T-helper 1 cell (primary cell): ENCODE data around the gene XYLT1.
A peak's percentile ranks its signal among the peaks of the same experiment; 100 is the strongest.
"Not testable (repeated sequence)": the region's sequence is repeated elsewhere in the genome, so short reads cannot be mapped to it uniquely, and the experiment has no call there.

ENCODE experiments used
- DNase-seq, 5 donors: peaks; one replicate each; pipeline ENCODE4 v3.0.0-alpha.2; 2012 to 2020

XYLT1 gene

GRCh38 chr16:17423221-17423620, 47.5 kb downstream of the XYLT1 start:
- no peak for DNase-seq

GRCh38 chr16:17420816-17421215, 49.9 kb downstream of the XYLT1 start:
- DNase-seq, result no peak

DNA sequence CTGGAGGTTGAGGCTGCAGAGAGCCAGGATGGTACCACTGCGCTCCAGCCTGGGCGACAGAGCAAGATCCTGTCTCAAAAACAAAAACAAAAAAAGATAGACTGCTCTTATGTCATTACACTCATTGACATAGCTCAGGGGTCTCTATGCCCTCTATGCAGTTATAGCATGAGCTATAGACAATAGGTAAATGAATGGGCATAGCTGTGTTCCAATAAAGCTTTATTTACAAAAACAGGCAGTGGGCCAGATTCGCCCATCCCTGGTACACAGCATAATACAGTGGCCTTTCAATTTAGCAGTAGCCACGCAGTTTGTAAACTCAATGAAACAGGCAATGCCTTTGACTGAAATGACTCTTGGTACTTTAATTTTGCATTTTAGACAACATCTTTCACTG, 51.5 kb downstream of the XYLT1 start:
- DNase-seq, result no peak

- no peak for DNase-seq
Measured at GRCh38 chr16:17417740-17418139, 53.0 kb downstream of the XYLT1 start.

DNA sequence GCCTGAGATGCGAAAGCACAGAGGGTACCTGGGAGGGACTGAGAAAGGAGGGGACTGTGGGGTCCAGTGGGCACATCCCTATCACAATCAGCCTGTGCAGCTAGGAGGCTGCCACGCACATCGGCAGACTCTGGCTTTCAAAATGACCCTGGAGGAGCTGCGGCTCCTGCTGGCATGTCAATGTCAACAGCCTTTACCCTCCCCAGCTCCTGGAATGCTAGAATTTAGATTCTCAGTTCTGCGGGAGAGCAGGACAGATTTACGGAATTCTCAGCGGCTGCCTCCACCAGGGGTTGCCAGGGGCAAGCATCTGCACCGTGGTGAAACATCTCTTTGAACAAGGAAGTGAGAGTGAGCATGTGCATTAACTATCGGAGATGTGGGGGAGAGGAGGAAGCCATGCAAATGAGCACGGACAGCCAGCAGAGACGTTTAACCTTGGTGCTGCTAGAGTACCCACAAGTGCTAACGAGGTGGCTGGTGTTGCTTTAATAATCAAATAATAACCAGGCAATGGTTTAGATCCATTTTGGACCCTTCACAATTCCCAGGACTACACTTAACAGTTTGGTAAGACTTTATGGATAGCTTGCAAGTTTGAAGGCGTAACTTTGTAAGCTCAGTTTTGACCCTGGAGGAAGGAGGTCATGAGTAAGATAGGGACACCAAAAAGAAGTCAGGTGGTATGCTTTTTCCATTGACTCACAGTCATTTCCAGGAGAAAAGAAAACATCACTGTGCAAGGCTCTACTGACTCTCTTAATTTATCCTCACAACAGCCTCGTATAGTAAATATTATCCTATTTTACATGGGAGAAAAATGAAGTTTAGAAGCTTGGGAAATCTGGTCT, 54.1 kb downstream of the XYLT1 start:
- peak in 3 of 5 donors; percentile 14 to 80 (median 29) for DNase-seq

GRCh38 chr16:17414916-17415315, 55.8 kb downstream of the XYLT1 start:
- no peak for DNase-seq

DNA sequence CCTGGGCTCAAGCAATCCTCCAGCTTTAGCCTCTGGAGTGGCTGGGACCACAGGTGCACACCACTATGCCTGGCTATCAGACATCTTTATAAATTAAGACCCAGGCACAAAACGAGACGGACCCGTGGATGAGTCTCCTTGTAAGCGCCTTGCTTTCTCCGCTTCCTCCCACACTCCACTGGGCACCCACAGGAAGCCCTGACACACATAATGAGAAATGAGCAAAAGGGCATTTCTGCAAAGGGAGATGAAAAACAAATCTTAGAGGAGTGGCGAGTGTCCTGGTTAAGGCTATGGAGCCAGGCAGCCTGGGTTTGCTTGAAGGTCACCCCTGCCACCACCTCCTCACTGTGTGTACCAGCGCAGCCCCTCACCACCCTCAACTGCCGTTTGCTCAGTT, 56.3 kb downstream of the XYLT1 start:
- DNase-seq, result peak in 1 of 5 donors; percentile 37

DNA sequence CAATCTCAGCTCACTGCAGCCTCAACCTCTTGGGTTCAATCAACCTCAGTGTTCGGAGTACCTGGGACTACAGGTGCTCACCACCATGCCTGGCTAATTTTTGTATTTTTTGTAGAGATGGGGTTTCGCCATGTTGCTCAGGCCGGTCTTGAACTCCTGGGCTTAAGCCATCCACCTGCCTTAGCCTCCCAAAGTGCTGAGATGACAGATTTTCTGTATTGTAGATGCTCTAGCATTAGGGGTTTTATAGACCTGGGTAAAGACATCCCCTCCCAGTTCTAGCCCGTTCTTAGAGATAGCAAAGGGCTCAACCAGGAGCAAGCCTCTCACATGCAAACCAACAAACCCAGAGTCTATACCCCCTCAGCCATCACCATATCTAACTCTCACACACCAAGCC, 57.3 kb downstream of the XYLT1 start:
- DNase-seq, result no peak

- no peak for DNase-seq
Measured at GRCh38 chr16:17412791-17413190, 58.0 kb downstream of the XYLT1 start.

DNA sequence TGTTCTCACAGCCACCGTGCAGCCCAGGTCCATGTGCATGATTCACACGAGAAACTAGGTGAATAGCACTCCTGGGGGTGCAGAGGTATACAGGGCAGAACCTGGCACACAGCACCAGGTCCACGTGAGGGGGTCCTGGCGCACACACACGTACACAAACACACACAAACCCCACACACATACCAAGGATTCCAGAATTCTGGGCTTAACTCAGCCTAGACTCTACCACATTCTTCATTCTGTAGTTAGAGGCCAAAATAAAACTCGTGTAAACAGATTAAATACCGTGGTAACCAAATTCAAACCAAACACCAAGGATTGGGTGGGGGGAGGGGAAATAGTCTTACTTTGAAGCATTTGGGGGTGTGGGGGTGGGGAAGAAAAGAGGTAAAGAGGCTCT, 58.5 kb downstream of the XYLT1 start:
- no peak for DNase-seq

GRCh38 chr16:17411263-17411662, 59.5 kb downstream of the XYLT1 start:
- DNase-seq, result no peak

- not testable (repeated sequence) for DNase-seq
Measured at GRCh38 chr16:17410316-17410715, 60.4 kb downstream of the XYLT1 start.

GRCh38 chr16:17409894-17410293, 60.9 kb downstream of the XYLT1 start:
- DNase-seq, result no peak

GRCh38 chr16:17408955-17409441, 61.8 kb downstream of the XYLT1 start:
- DNase-seq, result no peak

DNA sequence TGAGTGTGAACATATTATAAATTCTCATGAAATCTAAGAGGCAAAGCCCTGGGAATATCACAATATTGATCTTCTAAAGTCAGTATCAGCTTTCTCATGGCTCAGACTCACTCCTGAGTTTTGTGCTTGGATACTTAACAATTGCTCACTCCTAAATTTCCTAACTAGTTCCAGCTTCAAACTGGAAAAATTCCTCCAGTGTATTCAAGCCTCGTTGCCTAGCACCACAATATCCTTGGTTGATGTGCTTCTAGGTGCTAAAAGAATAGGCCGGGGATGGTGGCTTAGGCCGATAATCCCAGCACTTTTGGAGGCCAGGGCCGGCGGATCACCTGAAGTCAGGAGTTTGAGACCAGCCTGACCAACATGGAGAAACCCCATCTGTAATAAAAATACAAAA, 62.5 kb downstream of the XYLT1 start:
- DNase-seq, result no peak

GRCh38 chr16:17407321-17407720, 63.4 kb downstream of the XYLT1 start:
- no peak for DNase-seq

DNA sequence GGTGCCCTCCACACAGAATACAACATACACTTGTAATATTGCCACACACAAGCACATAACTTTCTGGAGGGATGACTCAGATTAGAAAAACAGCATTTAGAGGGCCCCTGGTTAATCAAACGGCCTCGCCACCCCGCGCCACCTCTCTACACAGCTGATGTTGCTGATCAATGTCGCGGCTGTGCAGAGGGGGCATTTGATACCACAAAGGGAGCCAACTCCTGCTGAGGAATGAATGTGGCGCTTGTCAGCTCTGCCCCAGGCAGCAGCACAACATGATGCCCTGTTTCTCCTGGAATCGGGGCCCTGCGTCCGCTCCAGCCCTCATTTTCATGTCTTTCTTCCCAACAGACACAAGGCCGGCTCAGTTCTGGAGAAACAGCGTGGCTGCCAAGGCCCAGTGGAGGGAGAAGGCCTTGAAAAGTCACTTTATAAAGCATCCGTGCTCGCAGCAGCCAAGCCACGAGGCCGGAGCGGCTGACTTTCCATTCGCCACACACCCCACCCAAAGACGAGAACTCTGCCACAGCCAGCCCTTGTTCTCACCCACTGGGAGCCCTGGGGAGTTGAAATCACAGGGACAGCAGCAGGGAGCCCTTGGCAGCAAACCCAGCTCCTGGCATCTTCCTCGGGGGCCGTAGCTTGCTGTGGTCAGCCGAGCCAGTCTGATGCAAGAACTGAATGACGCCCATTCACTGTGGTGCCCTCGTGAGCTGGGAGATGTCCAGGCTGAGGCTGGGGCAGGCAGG, 65.6 kb downstream of the XYLT1 start:
- no peak for DNase-seq

DNA sequence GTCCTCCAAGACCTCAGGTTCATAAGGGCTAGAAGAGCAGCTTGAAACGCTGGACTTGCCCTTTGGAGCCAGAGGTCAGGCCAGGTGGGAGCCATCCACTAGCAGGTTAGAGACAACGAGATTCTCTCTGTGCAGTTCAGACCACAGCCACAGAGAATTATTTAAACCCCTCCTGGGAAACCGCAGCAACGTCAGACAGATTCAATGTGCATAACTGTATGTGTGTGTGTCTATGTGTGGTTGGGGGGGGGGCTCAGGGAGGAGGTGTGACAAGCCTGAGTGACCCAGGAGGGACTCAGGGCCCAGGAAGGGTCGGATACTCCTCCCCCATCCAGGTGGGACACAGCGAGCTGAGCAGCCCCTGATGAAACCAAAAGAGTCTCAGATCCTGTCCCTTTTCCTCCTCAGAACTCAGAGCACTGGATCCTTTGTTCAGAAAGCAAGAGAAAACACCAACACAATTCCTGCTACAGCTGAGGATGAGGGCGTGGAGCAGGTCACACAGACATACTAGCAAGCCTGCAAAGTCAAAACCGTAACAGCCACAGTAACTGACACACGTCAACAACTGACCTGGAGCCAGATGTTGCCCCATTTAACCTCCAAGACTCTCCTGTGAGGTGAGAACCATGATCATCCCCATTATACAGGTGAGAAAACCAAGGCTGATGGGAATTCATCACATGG, 66.8 kb downstream of the XYLT1 start:
- no peak for DNase-seq

DNA sequence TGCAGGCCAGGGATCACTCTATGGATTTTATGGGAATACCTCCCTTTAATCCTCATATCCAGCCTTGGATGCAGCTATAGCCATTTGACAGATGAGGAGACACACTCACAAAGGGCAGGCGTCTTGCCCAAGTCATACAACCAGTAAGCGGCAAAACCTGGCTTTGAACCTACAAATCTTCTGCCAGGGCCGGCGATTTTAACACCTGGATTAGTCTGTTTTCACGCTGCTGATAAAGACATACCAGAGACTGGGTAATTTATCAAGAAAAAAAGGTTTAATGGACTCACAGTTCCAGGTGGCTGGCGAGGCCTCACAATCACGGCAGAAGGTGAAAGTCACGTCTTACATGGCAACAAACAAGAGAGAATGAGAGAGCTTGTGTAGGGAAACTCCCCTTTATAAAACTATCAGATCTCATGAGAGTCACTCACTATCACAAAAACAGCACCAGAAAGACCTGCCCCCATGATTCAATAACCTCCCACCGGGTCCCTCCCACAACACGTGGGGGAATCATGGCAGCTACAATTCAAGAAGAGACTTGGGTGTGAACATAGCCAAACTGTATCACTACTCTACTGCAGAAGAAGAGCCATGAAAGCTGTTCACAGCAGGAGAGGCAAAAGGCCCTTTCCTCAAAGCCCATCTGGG, 67.5 kb downstream of the XYLT1 start:
- no peak for DNase-seq

- peak in 1 of 5 donors; percentile 12 for DNase-seq
Measured at GRCh38 chr16:17397499-17397891, 73.3 kb downstream of the XYLT1 start.

DNA sequence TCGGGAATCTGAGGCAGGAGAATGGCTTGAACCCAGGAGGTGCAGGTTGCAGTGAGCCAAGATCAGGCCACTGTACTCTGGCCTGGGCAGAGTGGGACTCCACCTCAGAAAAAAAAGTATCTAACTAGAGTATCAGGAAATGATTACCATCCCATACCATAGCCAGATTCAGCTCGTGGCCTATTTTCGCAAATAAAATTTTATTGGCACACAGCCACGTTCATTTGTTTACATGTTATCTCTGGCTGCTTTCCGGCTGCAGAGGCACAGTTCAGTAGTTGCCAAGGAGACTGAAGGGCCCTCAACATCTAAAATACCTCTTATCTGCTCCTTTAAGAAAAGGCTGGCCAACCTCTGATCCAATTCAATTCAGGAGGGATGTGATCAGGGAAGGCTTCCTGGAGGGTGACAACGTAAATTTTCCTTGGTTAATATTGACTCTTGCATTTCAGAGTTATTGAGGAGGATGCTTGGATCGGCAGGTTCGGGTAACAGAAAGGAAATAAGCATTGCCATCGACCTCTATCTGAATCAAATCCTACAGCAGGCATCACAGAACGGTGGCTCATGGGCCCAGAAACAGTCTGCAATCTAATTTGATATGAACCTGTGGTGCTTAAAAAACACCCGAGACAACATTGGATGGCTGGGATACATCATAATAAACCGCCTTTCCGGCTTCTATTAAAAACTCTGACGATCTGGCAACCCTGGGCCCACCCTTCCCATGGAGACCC, 73.8 kb downstream of the XYLT1 start:
- peak in 3 of 5 donors; percentile 32 to 40 (median 39) for DNase-seq
